Stimulated activated CD8-positive, alpha-beta memory T cell treated with anti-CD3 and anti-CD28 coated beads, Interleukin-4, amount 100 ng/mL, for 4 hours (primary cell): ENCODE data around the gene GLIPR2.
"Not testable (repeated sequence)": the region's sequence is repeated elsewhere in the genome, so short reads cannot be mapped to it uniquely, and the experiment has no call there.

Experiments used
- DNase-seq, 2 donors: peaks; one replicate each; pipeline ENCODE4 v3.0.0-alpha.2; 2020; ENCODE audit warnings: low read depth in 2 of 2, low spot score in 1 of 2

GLIPR2 gene

DNA sequence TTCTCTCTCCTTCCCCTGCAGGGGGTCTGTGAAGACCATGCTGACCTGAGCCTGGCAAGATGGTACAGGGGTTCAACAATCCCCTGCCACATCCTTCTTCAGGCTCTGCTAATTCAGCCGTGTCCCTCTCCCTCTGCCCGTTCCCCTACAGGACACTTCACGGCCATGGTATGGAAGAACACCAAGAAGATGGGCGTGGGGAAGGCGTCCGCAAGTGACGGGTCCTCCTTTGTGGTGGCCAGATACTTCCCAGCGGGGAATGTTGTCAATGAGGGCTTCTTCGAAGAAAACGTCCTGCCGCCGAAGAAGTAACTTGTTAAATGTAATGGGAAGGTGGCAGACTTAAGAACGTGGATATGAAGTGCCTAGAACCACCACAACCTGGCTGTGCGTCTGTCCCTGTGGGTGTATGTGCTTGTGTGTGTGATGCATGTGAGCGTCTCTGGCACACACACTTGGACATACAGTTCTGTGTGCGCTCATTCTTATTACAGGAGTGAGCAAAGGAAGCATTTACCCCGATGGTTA, 25.7 kb downstream of the GLIPR2 start:
- no peak for DNase-seq

DNA sequence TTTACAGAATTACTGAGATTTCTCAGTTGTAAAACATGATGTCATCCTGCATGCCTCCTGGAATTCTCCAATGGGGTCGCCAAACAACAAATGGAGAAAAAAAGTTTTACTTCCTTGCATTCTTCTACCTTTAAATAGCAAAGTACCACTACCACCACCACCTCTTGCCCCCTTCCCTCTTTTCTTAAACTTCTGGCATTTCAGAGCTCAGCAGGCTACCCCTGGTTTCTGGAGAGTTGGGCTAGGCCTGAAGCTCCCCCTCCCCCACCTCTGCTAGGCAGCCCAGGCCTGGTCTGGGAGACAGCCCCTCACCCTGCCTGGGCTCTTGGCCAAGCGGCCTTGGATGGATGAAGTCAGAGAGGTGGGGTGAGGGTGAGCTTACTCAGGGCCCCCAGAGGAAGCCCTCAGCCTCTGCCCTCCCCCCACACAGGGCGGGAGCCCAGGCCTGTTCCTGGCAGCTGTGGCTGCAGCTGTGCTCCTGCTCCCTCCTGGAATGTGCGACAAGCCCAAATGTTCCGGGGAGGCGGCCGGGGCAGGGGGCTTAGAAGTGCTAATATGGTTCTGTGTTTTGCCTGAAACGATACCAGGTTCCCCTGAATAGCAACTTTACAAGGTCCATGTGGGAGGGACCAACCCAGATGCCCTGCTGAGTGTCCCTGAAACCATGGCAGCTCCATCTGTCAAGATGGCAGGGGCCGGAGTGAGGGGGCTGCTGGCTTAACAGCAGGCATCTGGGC, 26.7 kb downstream of the GLIPR2 start:
- no peak for DNase-seq

DNA sequence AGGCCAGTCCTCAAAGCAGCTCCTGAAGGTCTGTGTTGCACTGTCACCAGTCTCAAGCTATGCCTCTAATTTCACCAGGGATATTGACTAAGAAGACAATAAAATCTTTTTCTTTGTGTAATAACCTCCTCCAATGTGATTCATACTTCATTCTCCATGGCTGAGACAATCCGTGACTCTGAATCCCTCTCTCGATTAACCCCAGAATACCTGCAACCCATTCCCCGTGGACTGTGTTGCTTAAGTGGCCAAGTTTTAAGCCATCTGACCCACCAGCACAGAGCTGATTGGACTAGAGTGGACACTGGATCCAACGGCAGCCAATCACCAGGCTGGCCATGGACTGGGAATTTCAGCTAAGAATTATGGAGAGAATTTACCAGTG, 27.2 kb downstream of the GLIPR2 start:
- DNase-seq = no peak

DNA sequence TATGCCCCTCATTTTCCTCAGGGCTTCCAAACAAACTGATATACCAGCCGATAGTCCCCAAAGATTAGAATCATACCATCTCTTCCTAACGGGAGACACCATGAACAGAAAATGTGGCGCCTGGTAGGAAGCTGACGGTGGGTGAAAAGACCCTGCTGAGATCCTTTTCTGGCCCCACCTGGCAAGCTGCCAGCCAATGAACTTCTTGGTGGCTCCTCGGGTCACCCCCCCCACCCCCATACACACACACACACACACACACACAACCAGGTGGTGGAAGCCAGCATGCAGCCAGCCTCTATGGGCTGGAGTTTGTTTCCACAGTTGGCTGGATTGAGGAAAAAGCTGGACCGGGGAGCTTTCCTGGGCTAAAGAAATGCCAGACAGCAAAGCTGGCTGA, 27.8 kb downstream of the GLIPR2 start:
- DNase-seq = no peak

DNA sequence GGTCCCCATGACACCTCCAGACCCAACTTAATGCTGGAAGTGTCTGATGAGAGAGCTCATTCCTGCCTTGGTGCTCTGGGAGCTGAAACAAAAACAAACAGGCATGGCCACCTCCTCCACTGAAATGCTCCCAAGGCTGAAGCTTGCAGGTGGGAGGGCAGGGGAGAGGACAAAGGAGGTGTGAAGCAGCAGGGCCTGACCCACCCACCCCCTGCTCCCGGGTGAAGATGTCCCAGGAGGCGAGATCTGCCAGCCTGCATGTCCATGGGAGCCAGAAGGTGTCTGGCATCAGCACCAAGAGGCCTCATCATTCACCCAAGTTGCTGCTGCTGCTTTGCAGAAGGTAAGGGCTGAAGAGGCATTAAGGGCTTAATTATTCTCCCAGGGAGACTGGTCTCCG, 28.5 kb downstream of the GLIPR2 start:
- no peak for DNase-seq

DNA sequence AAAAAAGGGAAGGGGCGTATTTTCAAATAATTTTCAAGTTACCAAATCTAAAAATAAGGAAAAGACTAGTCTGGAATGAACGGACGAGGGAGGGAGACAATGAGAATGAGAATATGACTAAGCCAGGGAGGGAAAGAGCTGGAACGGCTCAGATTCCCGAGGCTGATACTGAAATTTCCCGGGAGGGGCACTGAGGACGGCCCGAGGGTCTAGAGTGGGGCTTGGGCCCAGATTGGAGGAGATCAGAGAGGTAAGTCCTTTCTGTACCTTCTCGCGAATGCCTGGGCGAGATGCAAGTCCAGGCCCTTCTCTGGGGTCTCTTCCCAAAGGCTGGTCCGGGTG, 29.3 kb downstream of the GLIPR2 start:
- DNase-seq = no peak

DNA sequence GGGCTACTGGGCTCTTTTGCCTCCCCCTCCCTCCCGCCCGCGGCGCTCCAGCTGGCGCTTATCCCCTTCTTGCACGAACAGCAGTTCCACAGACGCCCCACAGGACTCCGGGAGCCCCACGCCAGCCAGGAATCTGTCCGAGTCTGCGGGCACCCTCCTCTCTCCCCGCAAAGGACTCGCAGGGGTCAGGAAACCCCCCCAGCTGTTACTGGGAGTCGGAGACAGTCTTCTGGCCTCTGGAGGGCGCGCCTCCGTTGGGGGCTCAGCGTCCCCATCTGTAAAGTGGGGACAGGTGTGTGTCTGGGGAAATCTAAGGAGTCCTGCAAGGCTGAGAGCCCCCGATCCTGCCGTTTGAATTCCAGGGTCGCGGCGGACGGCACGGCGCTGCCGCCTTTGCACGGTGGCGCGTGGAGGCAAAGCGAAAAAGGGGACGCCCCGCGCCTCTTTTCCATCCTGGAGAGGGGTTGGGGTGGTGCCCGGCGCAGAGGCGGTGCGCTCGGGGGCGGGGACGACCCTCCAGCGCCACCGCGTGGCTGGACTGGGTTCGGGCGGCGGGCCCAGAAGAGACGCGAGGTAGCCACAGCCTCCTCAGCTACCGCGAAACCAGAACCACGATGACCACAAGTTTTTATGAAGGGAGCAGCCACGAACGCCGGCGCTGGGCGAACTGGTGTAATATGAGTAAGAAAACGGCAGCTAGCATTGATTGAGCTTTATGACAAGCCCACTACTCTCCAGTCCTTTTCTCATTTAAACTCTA, 29.8 kb downstream of the GLIPR2 start:
- peak; percentile 54 to 70 for DNase-seq

DNA sequence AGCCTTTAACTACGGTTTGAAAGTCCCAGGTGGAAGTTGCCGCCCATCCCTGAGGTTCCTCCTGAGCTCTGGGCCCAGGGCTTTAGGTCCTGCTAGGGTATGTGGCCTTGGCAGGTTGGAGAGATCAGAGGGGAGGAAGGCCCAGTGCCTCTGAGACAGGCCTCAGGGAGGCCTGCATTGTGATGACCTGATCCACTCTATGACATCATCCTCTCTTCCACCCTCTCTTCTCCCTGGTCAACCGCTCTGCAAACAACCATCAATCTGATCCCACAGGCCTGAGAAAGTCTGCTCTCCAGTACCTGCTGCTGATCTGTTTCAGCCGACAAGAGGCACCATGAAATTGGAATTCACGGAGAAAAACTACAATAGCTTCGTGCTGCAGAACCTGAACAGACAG, 32.6 kb downstream of the GLIPR2 start, which contains the start of gene CCIN:
TSS of gene CCIN (plus strand) at position 223 of the 400 bp plus-strand sequence. CDS start at position 338, 115 bp downstream.
- DNase-seq = no peak

DNA sequence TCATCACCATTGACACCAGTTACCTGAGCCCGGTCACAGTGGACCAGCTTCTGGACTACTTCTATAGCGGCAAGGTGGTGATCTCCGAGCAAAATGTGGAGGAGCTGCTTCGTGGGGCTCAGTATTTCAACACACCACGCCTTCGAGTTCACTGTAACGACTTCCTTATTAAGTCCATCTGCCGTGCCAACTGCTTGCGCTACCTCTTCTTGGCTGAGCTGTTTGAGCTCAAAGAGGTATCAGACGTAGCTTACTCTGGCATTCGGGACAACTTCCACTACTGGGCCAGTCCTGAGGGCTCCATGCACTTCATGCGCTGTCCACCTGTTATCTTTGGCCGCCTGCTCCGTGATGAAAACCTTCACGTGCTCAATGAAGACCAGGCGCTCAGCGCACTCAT, 33.2 kb downstream of the GLIPR2 start:
- no peak for DNase-seq

DNA sequence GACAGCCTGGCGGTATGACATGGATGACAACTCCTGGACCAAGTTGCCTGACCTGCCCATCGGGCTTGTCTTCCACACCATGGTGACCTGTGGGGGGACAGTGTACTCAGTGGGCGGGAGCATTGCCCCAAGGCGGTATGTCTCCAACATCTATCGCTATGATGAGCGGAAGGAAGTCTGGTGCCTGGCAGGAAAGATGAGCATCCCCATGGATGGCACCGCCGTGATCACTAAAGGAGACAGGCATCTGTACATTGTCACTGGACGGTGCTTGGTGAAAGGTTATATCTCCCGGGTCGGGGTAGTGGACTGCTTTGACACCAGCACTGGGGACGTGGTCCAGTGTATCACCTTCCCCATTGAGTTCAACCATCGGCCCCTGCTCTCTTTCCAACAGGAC, 34.0 kb downstream of the GLIPR2 start:
- no peak for DNase-seq

DNA sequence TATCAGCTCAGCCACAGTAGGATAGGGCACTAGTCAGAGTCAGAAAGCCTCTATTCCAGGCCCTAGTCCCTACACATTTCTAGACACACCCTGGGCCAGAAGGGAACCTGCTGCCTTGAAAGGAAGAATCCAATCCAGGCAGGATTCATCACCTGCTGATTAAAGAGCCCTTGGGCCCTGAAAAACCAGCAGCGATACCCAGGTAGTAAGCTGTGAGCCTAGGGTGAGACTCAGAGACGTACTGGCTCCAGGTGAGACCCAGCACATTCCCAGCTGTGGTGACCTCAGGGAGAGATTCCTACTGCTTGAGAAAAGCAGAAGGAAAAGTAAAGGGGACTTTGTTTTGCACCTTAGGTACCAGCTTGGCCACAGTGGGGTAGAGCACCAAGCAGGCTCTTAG, 37.3 kb downstream of the GLIPR2 start:
- DNase-seq = no peak

DNA sequence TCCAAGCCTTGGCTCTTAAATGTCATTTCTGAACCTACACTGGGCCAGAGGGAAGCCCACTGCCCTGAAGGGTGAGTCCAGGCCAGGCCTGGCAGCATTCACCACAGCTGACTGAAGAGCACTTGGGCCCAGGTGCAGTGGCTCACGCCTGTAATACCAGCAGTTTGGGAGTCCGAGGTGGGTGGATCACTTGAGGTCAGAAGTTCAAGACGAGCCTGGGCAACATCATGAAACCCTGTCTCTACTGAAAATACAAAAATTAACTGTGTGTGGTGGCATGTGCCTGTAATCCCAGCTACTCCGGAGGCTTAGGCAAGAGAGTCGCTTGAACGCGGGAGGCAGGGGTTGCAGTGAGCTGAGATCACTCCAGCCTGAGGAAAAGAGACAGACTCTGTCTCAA, 37.7 kb downstream of the GLIPR2 start:
- no peak for DNase-seq

DNA sequence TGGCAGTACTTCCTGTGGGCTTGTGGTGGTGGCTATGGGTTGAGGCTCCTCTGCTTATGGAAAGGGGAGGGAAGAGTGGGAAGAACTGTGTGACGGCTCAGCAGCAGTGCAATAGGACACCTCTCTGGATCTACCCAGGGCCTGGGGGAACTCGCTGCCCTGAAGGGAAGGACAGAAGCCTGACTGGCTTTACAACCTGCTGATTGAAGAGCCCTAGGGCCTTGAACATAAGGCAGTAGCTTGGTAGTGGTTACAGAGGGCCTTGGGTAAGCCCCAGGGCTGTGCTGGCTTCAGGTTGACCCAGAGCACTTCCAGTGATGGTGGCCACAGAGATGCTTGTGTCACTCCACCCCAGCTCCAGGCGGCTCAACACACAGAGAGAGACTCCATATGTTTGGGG, 38.2 kb downstream of the GLIPR2 start:
- DNase-seq = no peak

DNA sequence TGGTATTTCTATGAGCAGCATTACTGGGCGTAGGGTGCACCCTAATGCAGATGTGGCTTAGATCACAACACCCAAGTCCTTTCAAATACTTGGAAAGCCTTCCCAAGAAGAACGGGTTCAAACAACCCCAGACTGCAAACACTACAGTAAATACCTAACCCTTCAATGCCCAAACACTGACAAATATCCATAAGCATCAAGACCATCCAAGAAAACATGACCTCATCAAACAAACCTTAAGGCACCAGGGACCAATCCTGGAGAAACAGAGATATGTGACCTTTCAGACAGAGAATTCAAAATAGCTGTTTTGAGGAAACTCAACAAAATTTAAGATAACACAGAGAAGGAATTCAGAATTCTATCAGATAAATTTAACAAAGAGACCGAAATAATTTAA, 38.7 kb downstream of the GLIPR2 start:
- not testable (repeated sequence) for DNase-seq

DNA sequence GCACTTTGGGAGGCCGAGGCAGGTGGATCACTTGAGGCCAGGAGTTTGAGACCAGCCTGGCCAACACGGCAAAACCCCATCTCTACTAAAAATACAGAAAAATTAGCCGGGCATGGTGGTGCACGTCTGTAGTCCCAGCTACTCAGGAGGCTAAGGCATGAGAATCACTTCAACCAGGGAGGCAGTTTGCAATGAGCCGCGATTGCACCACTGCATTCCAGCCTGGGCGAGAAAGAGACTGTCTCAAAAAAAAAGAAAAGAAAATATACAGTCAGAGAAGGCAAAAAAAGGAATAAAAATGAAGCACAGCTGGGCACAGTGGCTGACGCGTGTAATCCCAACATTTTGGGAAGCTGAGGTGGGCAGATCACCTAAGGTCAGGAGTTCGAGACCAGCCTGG, 40.0 kb downstream of the GLIPR2 start:
- not testable (repeated sequence) for DNase-seq

DNA sequence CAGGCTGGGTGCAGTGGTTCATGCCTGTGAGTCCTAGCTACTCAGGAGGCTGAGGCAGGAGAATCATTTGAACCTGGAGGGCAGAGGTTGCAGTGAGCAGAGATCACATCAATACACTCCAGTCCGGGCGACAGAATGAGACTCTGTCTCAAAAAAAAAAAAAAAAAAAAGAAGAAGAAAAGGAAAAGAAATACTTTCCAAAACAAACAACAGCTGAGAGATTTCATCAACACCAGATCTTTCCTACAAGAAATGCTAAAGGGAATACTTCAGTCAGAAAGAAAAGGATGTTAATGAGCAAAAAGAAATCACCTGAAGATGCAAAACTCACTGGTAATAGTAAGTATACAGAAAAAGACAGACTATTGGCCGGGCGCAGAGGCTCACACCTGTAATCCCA, 41.0 kb downstream of the GLIPR2 start:
- DNase-seq = no peak

DNA sequence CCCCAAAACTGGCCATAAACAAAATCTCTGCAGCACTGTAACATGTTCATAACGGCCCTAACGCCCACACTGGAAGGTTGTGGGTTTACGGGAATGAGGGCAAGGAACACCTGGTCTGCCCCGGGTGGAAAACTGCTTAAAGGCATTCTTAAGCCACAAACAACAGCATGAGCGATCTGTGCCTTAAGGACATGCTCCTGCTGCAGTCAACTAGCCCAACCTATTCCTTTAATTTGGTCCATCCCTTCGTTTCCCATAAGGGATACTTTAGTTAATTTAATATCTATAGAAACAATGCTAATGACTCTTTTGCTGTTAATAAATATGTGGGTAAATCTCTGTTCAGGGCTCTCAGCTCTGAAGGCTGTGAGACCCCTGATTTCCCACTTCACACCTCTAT, 43.7 kb downstream of the GLIPR2 start:
- not testable (repeated sequence) for DNase-seq

DNA sequence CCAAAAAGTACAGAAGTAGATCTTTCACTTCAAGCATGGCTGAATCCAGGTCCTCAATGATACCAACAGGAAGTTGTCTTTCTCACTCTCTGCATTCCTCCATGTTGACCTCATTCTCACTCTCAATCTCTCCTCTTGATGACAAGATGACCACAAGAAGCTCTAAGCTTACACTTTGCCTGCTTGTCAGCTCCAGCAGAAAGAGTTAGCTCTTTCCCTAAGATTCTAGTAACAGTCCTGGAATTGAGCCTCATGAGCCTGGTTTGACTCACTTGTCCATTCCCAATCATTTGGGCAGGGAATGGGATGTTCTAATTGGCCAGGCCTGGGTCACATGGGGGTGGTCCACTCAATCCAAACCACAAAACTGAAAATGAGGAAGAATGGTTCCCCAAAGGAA, 50.9 kb downstream of the GLIPR2 start:
- DNase-seq = no peak

DNA sequence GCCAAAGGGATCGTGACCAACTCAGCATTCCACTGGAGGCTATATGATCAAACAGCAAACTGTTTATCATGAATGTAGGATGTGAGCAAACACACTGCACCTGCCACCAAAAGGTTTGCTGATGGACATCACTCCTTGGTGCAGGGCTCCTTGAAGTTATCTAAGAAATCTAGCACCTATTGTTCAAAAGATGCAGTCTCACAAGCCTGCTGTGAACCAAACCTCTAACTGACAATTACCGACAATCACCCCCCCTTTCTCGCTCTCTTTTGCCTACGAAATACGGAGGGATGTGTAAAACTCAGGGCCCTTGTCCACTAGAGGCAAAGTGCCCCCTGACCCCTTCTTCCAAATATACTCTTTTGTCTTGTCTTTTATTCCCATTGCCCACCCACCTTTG, 51.7 kb downstream of the GLIPR2 start:
- DNase-seq = no peak

DNA sequence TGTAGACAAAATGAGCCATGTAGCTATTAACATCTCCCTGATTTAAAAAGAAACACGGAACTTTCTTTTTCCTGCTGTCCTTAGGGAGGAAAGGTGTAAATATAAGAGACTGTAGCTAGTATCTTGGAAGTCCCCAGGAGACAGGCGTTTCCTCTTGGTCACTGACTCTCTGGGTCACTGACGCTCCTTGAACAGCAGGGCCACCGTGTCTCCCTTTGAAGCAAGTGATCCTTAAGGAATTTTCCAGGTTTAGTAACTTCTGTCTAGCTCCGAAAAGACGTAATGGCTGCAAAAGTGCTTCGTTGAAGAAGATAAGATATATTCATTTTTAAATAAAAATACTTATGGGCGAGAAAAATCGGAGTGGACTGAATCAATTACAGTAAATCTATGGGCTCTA, 53.4 kb downstream of the GLIPR2 start:
- DNase-seq = no peak

DNA sequence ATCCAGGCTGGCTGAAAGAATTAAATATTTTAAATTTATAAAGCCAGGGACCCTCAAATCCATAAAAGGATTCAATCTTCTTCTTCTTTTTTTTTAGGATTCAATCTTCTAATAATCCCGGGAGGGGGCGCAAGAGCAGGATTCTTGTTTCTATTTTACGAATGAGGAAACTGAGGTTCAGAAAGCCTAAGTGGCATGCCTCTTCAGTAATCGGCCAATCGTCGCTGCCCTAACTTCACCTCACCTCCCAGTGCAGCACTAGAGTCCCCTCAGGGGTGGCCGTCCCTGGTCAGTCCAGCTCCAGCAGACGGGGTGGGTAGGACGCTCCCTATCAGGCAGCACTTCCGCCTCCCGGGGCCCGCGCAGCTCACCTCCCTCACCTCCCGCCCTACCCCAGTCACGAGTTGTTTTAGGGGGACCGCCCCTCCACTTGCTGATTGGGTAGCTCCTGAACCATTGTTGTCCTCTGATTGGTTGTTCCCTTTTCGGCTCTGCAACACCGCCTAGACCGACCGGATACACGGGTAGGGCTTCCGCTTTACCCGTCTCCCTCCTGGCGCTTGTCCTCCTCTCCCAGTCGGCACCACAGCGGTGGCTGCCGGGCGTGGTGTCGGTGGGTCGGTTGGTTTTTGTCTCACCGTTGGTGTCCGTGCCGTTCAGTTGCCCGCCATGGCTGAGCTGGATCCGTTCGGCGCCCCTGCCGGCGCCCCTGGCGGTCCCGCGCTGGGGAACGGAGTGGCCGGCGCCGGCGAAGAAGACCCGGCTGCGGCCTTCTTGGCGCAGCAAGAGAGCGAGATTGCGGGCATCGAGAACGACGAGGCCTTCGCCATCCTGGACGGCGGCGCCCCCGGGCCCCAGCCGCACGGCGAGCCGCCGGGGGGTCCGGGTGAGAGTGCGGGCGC, 54.1 kb downstream of the GLIPR2 start, which contains the start of gene CLTA:
TSS of gene CLTA (plus strand) at position 534 of the 902 bp plus-strand sequence. CDS start at position 670, 136 bp downstream.
- DNase-seq = peak; percentile 88
